ENCODE data around the gene PCSK6.

The PCSK6 gene

DNA sequence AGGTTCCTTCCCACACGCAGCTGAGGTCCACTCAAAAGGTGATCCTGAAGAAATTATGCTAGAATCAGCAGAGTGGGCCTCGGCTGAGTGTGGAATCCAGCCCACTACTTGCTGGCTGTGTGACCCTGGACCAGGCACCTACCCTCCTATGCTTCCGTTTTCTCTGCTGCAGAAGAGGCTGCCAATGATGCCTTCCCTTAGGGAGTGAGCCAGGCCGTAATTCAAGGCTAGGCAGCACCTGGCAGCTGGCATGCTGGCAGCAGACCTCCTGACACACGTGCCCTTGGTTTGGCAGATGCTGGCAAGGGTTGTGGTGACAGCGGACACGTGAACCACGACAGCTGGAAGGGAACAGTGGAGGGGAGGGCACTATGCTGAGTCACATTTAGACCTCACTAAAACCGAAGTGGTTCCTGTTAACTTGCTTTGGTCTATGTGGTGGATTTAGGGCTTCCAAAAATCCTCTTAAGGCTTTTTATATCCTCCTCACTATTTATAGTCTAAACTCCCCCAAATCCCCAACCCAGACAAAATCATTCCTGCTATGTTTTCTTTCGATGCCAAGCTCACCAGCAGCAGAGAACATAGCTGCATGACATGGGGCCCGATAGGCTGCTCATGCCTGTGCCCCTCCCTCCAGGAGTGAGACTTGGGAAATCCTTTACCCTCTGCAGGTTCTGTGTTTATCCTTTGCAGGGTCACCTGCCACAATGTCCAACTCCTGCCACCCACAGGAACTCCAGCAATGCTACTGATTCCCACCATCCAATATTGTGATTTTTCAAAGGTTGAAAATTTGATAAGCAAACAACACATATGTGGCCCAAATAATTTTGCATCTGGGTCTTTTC is 10.6 kb upstream of the PCSK6 start:
- H3K9me3 ChIP-seq (ENCODE audit: control insufficient read depth in 2 of 2, low read length in 2 of 2): no peaks in the 10 kb centered on the region
- no peak overlapping the region for H3K4me3 ChIP-seq (ENCODE audit: low read length in 2 of 2)
- no peaks in the 10 kb centered on the region for H3K36me3 ChIP-seq (ENCODE audit: control insufficient read depth in 2 of 2, insufficient read depth in 2 of 2, low read length in 2 of 2)
- H3K27me3 ChIP-seq (ENCODE audit: control insufficient read depth in 2 of 2, insufficient read depth in 2 of 2, low read length in 2 of 2): peaks cover 0 to 9% of the 10 kb centered on the region in 2 donors
- peaks cover 23 to 54% of the 10 kb centered on the region in 2 donors for H3K4me1 ChIP-seq (ENCODE audit: control insufficient read depth in 2 of 2, insufficient read depth in 2 of 2, low read length in 2 of 2)
- no peak overlapping the region for H3K27ac ChIP-seq (ENCODE audit: low read depth in 2 of 2, low read length in 2 of 2)
- no peak overlapping the region for H3K9ac ChIP-seq (ENCODE audit: low read depth in 1 of 2, low read length in 2 of 2)

GRCh38 chr15:101498717-101499480 is 9.4 kb upstream of the PCSK6 start:
- peak overlapping the region in 1 of 2 donors; percentile 9 for H3K27ac ChIP-seq (ENCODE audit: low read depth in 2 of 2, low read length in 2 of 2)
- H3K27me3 ChIP-seq (ENCODE audit: control insufficient read depth in 2 of 2, insufficient read depth in 2 of 2, low read length in 2 of 2): peaks cover 0 to 9% of the 10 kb centered on the region in 2 donors
- peaks cover 23 to 54% of the 10 kb centered on the region in 2 donors for H3K4me1 ChIP-seq (ENCODE audit: control insufficient read depth in 2 of 2, insufficient read depth in 2 of 2, low read length in 2 of 2)
- no peaks in the 10 kb centered on the region for H3K9me3 ChIP-seq (ENCODE audit: control insufficient read depth in 2 of 2, low read length in 2 of 2)
- H3K4me3 ChIP-seq (ENCODE audit: low read length in 2 of 2): no peak overlapping the region
- H3K9ac ChIP-seq (ENCODE audit: low read depth in 1 of 2, low read length in 2 of 2): no peak overlapping the region
- H3K36me3 ChIP-seq (ENCODE audit: control insufficient read depth in 2 of 2, insufficient read depth in 2 of 2, low read length in 2 of 2): no peaks in the 10 kb centered on the region

DNA sequence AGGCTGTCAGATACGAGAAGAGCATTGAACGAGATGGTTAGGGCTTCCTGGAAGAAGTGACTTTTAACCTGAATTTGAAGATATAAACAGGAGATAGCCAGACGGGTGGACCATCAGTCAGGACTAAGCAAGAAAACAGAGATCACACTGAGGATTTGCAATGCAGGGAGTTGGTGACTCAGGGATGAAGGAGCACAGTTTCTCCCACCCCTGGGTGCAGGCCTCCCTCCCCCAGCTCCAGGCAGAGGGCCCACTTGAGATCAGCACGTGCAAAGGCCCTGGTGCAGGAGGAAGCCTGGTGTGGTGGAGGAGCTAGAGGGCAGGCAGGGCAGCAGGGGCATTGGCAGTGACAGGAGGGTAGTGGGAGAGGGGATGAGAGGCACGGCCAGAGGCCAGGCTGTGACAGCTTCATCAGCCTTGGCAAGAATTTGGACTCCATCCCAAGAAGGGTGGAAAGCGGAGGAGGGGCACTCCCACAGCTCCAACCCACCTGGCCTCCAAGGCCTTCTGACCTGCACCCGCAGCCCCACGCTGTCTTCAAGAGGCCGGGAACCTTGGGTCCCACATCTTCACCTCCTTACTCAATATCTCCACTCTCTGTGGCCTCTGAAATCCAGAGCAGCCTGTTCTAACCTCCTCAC is 8.7 kb upstream of the PCSK6 start:
- H3K36me3 ChIP-seq (ENCODE audit: control insufficient read depth in 2 of 2, insufficient read depth in 2 of 2, low read length in 2 of 2): no peaks in the 10 kb centered on the region
- H3K4me3 ChIP-seq (ENCODE audit: low read length in 2 of 2): no peak overlapping the region
- no peak overlapping the region for H3K9ac ChIP-seq (ENCODE audit: low read depth in 1 of 2, low read length in 2 of 2)
- H3K9me3 ChIP-seq (ENCODE audit: control insufficient read depth in 2 of 2, low read length in 2 of 2): no peaks in the 10 kb centered on the region
- peaks cover 0 to 9% of the 10 kb centered on the region in 2 donors for H3K27me3 ChIP-seq (ENCODE audit: control insufficient read depth in 2 of 2, insufficient read depth in 2 of 2, low read length in 2 of 2)
- peak overlapping the region; percentile 48 to 54 for H3K27ac ChIP-seq (ENCODE audit: low read depth in 2 of 2, low read length in 2 of 2)
- H3K4me1 ChIP-seq (ENCODE audit: control insufficient read depth in 2 of 2, insufficient read depth in 2 of 2, low read length in 2 of 2): peaks cover 23 to 54% of the 10 kb centered on the region in 2 donors

DNA sequence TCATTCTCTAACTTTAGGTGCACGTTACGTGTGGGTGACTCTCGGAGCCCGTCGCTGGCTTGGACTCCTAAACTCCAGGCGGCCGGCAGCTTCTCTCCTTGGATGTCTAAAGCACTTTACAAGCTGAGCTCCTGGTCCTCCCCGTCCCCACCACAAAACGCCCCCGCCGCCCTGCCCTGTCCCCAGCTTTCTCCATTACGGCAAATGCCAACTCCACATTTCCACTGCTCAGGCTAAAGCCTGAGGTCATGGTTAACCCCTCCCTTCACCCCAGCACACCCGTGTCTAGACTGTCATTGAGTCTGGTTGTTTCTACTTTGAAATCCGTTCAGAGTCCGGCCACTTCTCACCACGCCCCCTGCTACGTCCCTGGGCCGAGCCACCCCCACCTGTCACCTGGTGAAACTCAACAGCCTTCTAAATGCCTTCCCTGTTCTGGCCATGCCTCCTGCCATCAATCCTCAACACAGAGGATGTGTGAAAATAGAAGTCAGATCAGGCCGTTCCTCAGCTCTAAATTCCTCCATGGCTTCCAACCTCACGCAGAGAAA is 8.1 kb upstream of the PCSK6 start:
- no peaks in the 10 kb centered on the region for H3K36me3 ChIP-seq (ENCODE audit: control insufficient read depth in 2 of 2, insufficient read depth in 2 of 2, low read length in 2 of 2)
- H3K4me3 ChIP-seq (ENCODE audit: low read length in 2 of 2): peak overlapping the region in 1 of 2 donors; percentile 65
- no peak overlapping the region for H3K9ac ChIP-seq (ENCODE audit: low read depth in 1 of 2, low read length in 2 of 2)
- peaks cover 0 to 7% of the 10 kb centered on the region in 2 donors for H3K27me3 ChIP-seq (ENCODE audit: control insufficient read depth in 2 of 2, insufficient read depth in 2 of 2, low read length in 2 of 2)
- H3K27ac ChIP-seq (ENCODE audit: low read depth in 2 of 2, low read length in 2 of 2): peak overlapping the region; percentile 48 to 55
- H3K4me1 ChIP-seq (ENCODE audit: control insufficient read depth in 2 of 2, insufficient read depth in 2 of 2, low read length in 2 of 2): peaks cover 23 to 54% of the 10 kb centered on the region in 2 donors
- H3K9me3 ChIP-seq (ENCODE audit: control insufficient read depth in 2 of 2, low read length in 2 of 2): no peaks in the 10 kb centered on the region

DNA sequence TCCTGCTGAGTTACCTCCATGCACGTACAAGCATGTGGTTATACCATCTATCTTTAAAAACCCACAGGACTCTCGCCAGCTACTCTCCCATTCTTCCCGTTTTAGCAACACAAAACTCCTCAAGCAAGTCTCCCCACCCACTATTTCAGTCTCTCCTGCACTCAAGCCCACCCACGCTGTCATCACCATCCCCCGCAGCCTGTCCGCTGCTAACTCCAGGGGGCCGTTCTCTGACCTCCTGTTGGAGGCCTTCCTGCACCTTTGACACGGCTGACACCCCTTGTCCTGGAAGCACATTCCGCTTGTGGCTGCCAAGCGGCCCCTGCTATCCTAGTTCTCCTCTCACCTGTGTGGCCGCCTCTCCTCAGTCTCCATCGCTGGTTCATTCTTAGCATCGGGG is 7.5 kb upstream of the PCSK6 start:
- peaks cover 0 to 7% of the 10 kb centered on the region in 2 donors for H3K27me3 ChIP-seq (ENCODE audit: control insufficient read depth in 2 of 2, insufficient read depth in 2 of 2, low read length in 2 of 2)
- H3K4me3 ChIP-seq (ENCODE audit: low read length in 2 of 2): peak overlapping the region; percentile 38 to 65
- H3K4me1 ChIP-seq (ENCODE audit: control insufficient read depth in 2 of 2, insufficient read depth in 2 of 2, low read length in 2 of 2): peaks cover 22 to 54% of the 10 kb centered on the region in 2 donors
- H3K27ac ChIP-seq (ENCODE audit: low read depth in 2 of 2, low read length in 2 of 2): peak overlapping the region; percentile 48 to 55
- no peaks in the 10 kb centered on the region for H3K36me3 ChIP-seq (ENCODE audit: control insufficient read depth in 2 of 2, insufficient read depth in 2 of 2, low read length in 2 of 2)
- peak overlapping the region in 1 of 2 donors; percentile 58 for H3K9ac ChIP-seq (ENCODE audit: low read depth in 1 of 2, low read length in 2 of 2)
- H3K9me3 ChIP-seq (ENCODE audit: control insufficient read depth in 2 of 2, low read length in 2 of 2): no peaks in the 10 kb centered on the region

DNA sequence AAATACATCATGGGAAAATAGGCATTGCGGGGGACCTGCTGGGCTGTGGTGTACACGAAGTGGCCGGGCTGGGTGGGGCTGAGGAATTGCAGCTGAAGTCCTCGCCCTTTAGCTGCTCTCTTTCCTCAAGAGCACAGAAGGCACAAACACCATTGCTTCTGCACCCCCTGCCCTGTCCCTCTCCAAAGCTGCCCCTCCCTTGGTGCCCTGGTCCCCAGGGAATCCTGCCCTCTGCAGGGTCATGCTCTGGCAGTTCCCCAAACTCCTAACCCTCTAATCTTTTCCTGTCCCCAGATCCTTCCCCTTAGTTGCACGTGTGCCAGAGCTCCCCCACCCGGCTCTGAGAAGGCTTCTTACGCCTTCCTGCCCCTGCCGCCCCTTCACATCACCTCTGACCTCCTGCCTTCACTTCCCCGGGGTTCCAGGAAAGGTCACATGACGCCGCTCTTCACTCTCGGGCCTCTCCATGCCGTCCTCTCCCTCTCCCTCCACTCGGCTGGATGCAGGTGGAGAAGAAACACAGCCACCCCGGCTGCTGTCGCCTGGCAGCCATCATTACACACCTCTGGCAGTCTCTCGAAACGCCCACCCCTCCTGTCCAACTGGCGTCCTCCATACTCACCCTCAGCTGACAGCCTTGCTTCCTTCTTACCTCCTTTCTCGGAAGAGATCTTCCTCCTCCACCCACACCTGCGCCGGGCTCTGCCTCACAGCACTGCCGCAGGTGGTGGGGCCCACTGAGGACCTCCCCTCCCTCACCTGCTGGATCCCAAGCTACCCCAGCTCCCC is 6.9 kb upstream of the PCSK6 start:
- Histone ChIP-seq H3K4me1 (ENCODE audit: control insufficient read depth in 2 of 2, insufficient read depth in 2 of 2, low read length in 2 of 2) (peaks cover 16 to 52% of the 10 kb centered on the region in 2 donors), H3K36me3 (ENCODE audit: control insufficient read depth in 2 of 2, insufficient read depth in 2 of 2, low read length in 2 of 2) (no peaks in the 10 kb centered on the region), H3K9ac (ENCODE audit: low read depth in 1 of 2, low read length in 2 of 2) (peak overlapping the region in 1 of 2 donors; percentile 58), H3K27ac (ENCODE audit: low read depth in 2 of 2, low read length in 2 of 2) (peak overlapping the region; percentile 48 to 55), H3K4me3 (ENCODE audit: low read length in 2 of 2) (peak overlapping the region; percentile 38 to 65), H3K9me3 (ENCODE audit: control insufficient read depth in 2 of 2, low read length in 2 of 2) (no peaks in the 10 kb centered on the region), H3K27me3 (ENCODE audit: control insufficient read depth in 2 of 2, insufficient read depth in 2 of 2, low read length in 2 of 2) (peaks cover 0 to 7% of the 10 kb centered on the region in 2 donors)

DNA sequence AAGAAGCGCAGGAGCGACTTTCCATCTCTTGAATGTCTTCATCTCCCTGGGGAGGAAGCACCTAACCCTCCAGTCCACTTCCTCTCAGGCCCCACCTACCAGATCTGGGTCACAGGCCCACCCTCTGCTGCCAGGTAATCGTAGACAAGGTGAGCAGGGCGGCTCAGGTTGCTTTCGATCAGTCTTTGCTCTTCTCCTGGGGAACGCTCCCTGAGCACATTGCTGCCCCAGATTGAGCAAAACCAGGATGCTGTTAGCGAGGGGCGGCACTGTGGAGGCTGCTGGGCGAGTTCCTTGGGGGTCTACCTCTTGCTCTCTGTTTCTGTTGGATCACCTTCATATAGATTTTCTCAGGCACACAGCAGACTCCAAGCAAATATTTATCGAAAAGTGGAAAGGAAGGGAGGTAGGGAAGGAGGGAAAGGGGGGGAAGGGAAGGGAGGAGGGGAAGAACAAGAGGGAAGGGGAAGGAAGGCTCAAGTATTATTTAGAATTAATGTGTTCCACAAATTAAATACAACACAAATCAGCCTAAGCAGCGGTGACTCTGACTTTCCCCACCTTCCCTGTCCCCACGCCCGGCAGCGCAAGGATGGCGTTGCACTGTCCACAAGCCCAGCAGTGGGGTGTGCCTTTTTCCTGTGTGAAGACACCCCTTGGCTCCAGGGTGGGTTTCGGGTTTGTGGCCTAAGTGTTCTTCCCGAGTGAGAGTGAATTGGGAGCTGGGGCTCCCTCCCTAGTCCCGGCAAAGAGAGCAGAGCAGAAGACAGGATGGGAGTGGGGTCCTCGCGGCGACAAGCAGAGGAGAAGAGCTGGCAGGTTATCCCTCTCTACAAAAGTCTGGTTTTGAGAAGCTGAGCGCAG is 6.1 kb upstream of the PCSK6 start:
- H3K9me3 ChIP-seq (ENCODE audit: control insufficient read depth in 2 of 2, low read length in 2 of 2): no peaks in the 10 kb centered on the region
- H3K4me1 ChIP-seq (ENCODE audit: control insufficient read depth in 2 of 2, insufficient read depth in 2 of 2, low read length in 2 of 2): peaks cover 8 to 46% of the 10 kb centered on the region in 2 donors
- H3K9ac ChIP-seq (ENCODE audit: low read depth in 1 of 2, low read length in 2 of 2): peak overlapping the region in 1 of 2 donors; percentile 58
- peaks cover 0 to 7% of the 10 kb centered on the region in 2 donors for H3K27me3 ChIP-seq (ENCODE audit: control insufficient read depth in 2 of 2, insufficient read depth in 2 of 2, low read length in 2 of 2)
- no peak overlapping the region for H3K27ac ChIP-seq (ENCODE audit: low read depth in 2 of 2, low read length in 2 of 2)
- H3K4me3 ChIP-seq (ENCODE audit: low read length in 2 of 2): peak overlapping the region; percentile 38 to 65
- H3K36me3 ChIP-seq (ENCODE audit: control insufficient read depth in 2 of 2, insufficient read depth in 2 of 2, low read length in 2 of 2): no peaks in the 10 kb centered on the region

DNA sequence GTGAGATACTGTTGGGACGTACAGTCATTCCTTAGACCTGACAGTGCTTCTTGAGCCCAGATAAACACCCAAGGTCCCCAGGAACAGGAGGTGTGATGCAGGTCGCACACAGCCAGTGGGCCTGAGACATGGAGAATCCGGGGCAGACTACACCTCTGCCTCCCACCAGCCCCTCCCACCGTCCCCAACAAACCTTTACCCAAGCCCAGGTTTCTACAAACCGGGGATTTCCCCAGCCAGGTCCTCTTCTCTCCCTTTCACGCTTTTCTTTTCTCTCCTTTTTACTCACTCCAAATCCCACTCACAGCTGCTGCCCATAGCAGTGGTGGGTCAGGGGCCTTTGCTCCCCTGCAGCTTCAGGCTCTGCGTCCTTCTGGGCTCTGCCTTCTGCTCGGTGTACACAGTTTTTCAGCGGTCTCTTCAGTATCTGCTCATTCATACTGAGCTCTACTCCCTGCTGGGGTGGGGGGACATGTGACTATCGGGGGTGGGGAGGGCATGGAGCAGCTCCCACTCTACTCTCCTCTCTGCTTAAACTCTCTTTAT is 4.8 kb upstream of the PCSK6 start:
- Histone ChIP-seq H3K27me3 (ENCODE audit: control insufficient read depth in 2 of 2, insufficient read depth in 2 of 2, low read length in 2 of 2) (peaks cover 0 to 7% of the 10 kb centered on the region in 2 donors), H3K9ac (ENCODE audit: low read depth in 1 of 2, low read length in 2 of 2) (no peak overlapping the region), H3K36me3 (ENCODE audit: control insufficient read depth in 2 of 2, insufficient read depth in 2 of 2, low read length in 2 of 2) (no peaks in the 10 kb centered on the region), H3K27ac (ENCODE audit: low read depth in 2 of 2, low read length in 2 of 2) (no peak overlapping the region), H3K4me1 (ENCODE audit: control insufficient read depth in 2 of 2, insufficient read depth in 2 of 2, low read length in 2 of 2) (peaks cover 4 to 35% of the 10 kb centered on the region in 2 donors), H3K9me3 (ENCODE audit: control insufficient read depth in 2 of 2, low read length in 2 of 2) (no peaks in the 10 kb centered on the region), H3K4me3 (ENCODE audit: low read length in 2 of 2) (no peak overlapping the region)
